Endometrium (tissue), 2 donors: ENCODE results near the gene TJP1.
"Not testable (repeated sequence)": the region's sequence is repeated elsewhere in the genome, so short reads cannot be mapped to it uniquely, and the experiment has no call there.

Experiments used
- FAIRE-seq: peaks from 2 replicates; lab custom pipeline; 2012; peaks lifted over from hg19 to GRCh38; lab: Jason Lieb, UNC
- donor health status: control.
- donor health status: control.

The TJP1 gene

GRCh38 chr15:29753506-29753905 lies 68.8 kb downstream of the TJP1 start:
- FAIRE-seq = no peak

GRCh38 chr15:29750754-29751153 lies 71.5 kb downstream of the TJP1 start:
- FAIRE-seq = no peak

- no peak for FAIRE-seq
These were observed 72.7 kb downstream of the TJP1 start for GRCh38 chr15:29749365-29750086.

- peak; percentile 92 for FAIRE-seq
These were observed 74.3 kb downstream of the TJP1 start for GRCh38 chr15:29747837-29748417.

GRCh38 chr15:29743475-29743874 lies 78.8 kb downstream of the TJP1 start:
- no peak for FAIRE-seq

- no peak for FAIRE-seq
These were observed 81.5 kb downstream of the TJP1 start for GRCh38 chr15:29740692-29741311.

GRCh38 chr15:29736744-29737020 lies 85.6 kb downstream of the TJP1 start:
- FAIRE-seq = no peak

- no peak for FAIRE-seq
These were observed 86.1 kb downstream of the TJP1 start for GRCh38 chr15:29736012-29736743.

- FAIRE-seq = peak; percentile 66
These were observed 87.2 kb downstream of the TJP1 start for GRCh38 chr15:29734917-29735572.

GRCh38 chr15:29731865-29732264 lies 90.4 kb downstream of the TJP1 start:
- FAIRE-seq = no peak

GRCh38 chr15:29730471-29730870 lies 91.8 kb downstream of the TJP1 start:
- FAIRE-seq = not testable (repeated sequence)

GRCh38 chr15:29728418-29728817 lies 93.8 kb downstream of the TJP1 start:
- no peak for FAIRE-seq

- no peak for FAIRE-seq
These were observed 94.4 kb downstream of the TJP1 start for GRCh38 chr15:29727871-29728270.

- FAIRE-seq = no peak
These were observed 95.7 kb downstream of the TJP1 start for GRCh38 chr15:29726553-29726952.

GRCh38 chr15:29724026-29724425 lies 98.2 kb downstream of the TJP1 start:
- no peak for FAIRE-seq

GRCh38 chr15:29713784-29714183 lies 108.5 kb downstream of the TJP1 start:
- FAIRE-seq = no peak

- no peak for FAIRE-seq
These were observed 110.0 kb downstream of the TJP1 start for GRCh38 chr15:29712149-29712885.

- FAIRE-seq = no peak
These were observed 110.7 kb downstream of the TJP1 start for GRCh38 chr15:29711531-29711930.

GRCh38 chr15:29708519-29708918 lies 113.7 kb downstream of the TJP1 start:
- FAIRE-seq = no peak

GRCh38 chr15:29704950-29705597 lies 117.2 kb downstream of the TJP1 start:
- no peak for FAIRE-seq

GRCh38 chr15:29701151-29701550 lies 121.1 kb downstream of the TJP1 start:
- no peak for FAIRE-seq
